Measurements from ENCODE around the gene TMEM72.

Gene TMEM72

DNA sequence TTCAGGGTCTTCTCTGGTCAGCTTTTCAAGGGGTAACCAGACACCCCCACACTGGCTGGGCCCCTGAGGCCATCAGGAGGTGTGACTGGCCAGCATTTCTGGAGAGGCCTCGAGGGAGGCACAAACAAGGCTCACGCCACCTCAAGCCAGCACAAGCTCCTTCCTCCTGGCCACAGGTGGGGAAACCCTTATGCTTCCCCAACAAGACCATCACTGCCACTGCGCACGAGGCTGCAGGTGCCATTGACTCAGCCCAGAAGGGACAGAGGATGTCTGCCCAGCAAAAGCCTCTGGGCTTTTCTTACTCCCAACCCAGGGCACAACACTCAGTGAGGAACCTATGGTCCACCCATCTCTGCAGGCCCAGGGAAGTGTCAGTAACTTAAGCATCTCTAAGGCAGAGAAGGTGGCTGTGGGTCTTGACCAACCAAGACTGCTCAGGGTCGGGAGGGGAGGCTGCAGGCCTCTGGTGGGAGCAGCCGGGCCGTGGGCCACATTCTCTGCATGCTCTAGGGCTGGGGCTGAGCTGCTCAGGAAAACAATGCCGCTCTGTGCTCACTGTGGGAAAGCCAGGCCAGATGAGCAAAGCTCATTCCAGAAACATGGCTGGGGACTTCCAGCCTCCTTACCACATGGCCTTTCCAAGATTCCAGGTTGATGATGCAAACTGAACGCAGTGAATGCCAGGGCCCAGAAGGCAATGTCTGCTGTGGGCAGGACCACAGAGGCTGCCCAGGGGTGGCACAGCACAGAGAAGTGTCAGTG is 24.2 kb downstream of the TMEM72 start:
- Histone ChIP-seq H3K27me3 (ENCODE audit: control insufficient read depth in 1 of 2, insufficient read depth in 2 of 2, low read length in 2 of 2) (no peaks in the 10 kb centered on the region), H3K4me1 (ENCODE audit: control insufficient read depth, insufficient read depth, low read length) (peaks cover 25% of the 10 kb centered on the region), H3K27ac (ENCODE audit: low read length) (no peak overlapping the region), H3K36me3 (ENCODE audit: control insufficient read depth in 2 of 2, insufficient read depth in 2 of 2, low read length in 2 of 2) (no peaks in the 10 kb centered on the region), H3K9me3 (ENCODE audit: control insufficient read depth in 2 of 2, low read length in 2 of 2) (no peaks in the 10 kb centered on the region), H3K4me3 (ENCODE audit: low read length in 2 of 2) (no peak overlapping the region), H3K9ac (ENCODE audit: low read length in 2 of 2) (no peak overlapping the region)

DNA sequence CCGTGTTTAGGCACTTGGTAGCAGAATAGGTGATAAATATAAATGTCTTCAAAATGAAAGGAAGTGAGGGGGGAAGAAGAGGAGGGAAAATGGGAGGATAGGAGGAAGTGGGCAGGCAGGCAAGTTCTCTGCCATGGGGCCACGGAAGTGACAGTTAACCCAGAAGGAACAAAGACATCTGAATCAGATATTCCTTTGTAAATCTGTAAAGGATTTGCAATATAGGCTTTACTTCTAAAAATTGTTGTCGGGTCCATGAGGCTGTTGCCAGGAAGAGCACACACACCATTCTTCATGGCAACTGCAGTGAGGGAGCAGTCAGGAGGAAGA is 24.8 kb downstream of the TMEM72 start:
- H3K27me3 ChIP-seq (ENCODE audit: control insufficient read depth in 1 of 2, insufficient read depth in 2 of 2, low read length in 2 of 2): no peaks in the 10 kb centered on the region
- H3K9me3 ChIP-seq (ENCODE audit: control insufficient read depth in 2 of 2, low read length in 2 of 2): no peaks in the 10 kb centered on the region
- no peak overlapping the region for H3K27ac ChIP-seq (ENCODE audit: low read length)
- no peaks in the 10 kb centered on the region for H3K36me3 ChIP-seq (ENCODE audit: control insufficient read depth in 2 of 2, insufficient read depth in 2 of 2, low read length in 2 of 2)
- H3K4me1 ChIP-seq (ENCODE audit: control insufficient read depth, insufficient read depth, low read length): peaks cover 25% of the 10 kb centered on the region
- H3K4me3 ChIP-seq (ENCODE audit: low read length in 2 of 2): no peak overlapping the region
- H3K9ac ChIP-seq (ENCODE audit: low read length in 2 of 2): no peak overlapping the region

DNA sequence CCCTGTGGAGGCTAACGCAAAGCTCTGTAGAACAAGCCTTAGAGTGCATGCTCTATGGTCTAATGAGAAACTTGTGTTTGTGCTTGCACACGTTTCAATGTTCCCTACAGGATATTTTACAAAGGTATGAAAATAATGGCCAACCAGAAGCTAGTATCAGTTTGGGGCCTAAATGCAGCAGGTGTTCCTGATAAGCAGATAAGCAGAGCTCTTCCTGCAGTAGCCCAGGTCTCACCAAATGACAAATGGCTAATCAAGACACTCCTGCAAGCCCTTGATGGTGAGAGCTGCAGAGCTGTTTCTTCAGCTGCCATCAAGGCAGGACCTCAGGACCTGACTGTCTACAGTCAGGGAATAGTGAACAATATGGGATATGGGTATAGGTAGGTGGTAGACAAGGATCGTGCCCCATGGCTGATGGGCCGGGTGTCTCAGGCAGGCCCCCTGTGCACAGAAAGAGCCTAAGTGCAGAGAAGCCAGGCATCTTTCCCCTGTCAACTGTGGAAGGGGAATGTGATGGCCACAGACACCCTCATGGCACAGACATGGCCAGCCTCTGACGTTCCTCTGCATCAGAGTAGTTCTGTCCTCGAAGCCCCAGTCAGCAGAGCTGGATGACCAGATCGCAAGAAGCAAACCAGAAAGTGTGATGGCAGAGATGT is 25.3 kb downstream of the TMEM72 start:
- H3K4me3 ChIP-seq (ENCODE audit: low read length in 2 of 2): no peak overlapping the region

DNA sequence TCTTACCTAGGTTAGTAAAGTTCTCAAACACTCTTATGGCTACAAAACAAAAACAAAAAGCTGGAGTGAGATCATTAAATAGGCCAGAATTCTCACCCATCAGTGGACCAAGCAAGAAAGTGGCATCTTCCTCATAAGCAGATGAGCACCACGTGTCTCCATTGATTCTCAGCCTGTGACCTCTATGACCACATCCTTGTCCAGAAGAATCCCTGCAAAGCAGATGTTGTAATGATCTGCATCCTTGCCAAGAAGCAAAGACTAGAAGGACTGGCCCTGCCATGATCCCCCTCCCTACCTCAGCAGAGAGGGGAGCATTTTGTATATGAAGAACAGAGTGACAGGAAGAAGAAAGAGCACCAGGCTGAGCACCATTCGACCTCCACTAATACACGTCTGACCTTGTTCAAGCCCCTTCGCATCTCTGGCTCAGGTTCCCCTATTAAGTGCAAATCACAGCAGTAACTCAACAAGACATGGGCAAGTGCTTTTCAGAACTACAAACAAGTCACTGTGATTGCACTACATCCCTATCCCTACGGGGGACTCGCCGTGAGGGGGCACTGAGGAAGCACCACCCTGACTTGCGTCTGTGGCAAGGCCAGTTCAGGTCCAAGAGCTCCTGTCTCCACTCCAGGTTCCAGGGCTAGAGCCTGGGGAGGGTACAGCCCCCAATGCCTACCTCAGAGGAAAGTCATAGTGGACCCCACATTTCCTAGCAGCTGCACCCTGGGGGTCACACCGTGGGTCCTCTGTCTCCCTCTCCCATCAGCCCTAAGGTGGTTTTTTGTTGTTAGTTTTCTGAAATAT is 26.3 kb downstream of the TMEM72 start:
- peaks cover 23% of the 10 kb centered on the region for H3K4me1 ChIP-seq (ENCODE audit: control insufficient read depth, insufficient read depth, low read length)
- H3K4me3 ChIP-seq (ENCODE audit: low read length in 2 of 2): no peak overlapping the region
- H3K27ac ChIP-seq (ENCODE audit: low read length): no peak overlapping the region
- no peaks in the 10 kb centered on the region for H3K36me3 ChIP-seq (ENCODE audit: control insufficient read depth in 2 of 2, insufficient read depth in 2 of 2, low read length in 2 of 2)
- no peak overlapping the region for H3K9ac ChIP-seq (ENCODE audit: low read length in 2 of 2)
- H3K27me3 ChIP-seq (ENCODE audit: control insufficient read depth in 1 of 2, insufficient read depth in 2 of 2, low read length in 2 of 2): no peaks in the 10 kb centered on the region
- H3K9me3 ChIP-seq (ENCODE audit: control insufficient read depth in 2 of 2, low read length in 2 of 2): no peaks in the 10 kb centered on the region

More for the DNA sequence above, 25.3 kb downstream of the TMEM72 start:
- H3K4me1 ChIP-seq (ENCODE audit: control insufficient read depth, insufficient read depth, low read length): peaks cover 25% of the 10 kb centered on the region
- H3K27ac ChIP-seq (ENCODE audit: low read length): no peak overlapping the region
- H3K9me3 ChIP-seq (ENCODE audit: control insufficient read depth in 2 of 2, low read length in 2 of 2): no peaks in the 10 kb centered on the region
- no peaks in the 10 kb centered on the region for H3K36me3 ChIP-seq (ENCODE audit: control insufficient read depth in 2 of 2, insufficient read depth in 2 of 2, low read length in 2 of 2)
- H3K27me3 ChIP-seq (ENCODE audit: control insufficient read depth in 1 of 2, insufficient read depth in 2 of 2, low read length in 2 of 2): no peaks in the 10 kb centered on the region
- no peak overlapping the region for H3K9ac ChIP-seq (ENCODE audit: low read length in 2 of 2)

DNA sequence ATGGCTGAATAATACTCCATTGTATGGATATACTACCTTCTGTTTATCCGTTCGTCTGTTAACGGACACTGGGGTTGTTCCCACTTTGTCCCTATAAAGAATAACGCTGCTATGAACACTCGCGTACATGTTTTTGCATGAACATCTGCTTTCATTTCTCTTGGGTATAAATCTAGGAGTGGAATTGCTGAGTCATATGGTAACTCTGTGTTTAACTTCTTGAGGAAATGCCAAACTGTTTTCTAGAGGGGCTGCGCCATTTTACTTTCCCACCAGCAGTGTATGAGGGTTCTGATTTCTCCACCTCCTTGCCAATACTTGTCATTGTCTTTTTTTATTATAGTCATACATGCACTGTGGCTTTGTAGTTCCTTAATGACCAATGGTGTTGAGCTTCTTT is 27.8 kb downstream of the TMEM72 start:
- H3K9ac ChIP-seq (ENCODE audit: low read length in 2 of 2): no peak overlapping the region
- H3K9me3 ChIP-seq (ENCODE audit: control insufficient read depth in 2 of 2, low read length in 2 of 2): no peaks in the 10 kb centered on the region
- no peaks in the 10 kb centered on the region for H3K36me3 ChIP-seq (ENCODE audit: control insufficient read depth in 2 of 2, insufficient read depth in 2 of 2, low read length in 2 of 2)
- no peak overlapping the region for H3K4me3 ChIP-seq (ENCODE audit: low read length in 2 of 2)
- peaks cover 14% of the 10 kb centered on the region for H3K4me1 ChIP-seq (ENCODE audit: control insufficient read depth, insufficient read depth, low read length)
- no peak overlapping the region for H3K27ac ChIP-seq (ENCODE audit: low read length)
- no peaks in the 10 kb centered on the region for H3K27me3 ChIP-seq (ENCODE audit: control insufficient read depth in 1 of 2, insufficient read depth in 2 of 2, low read length in 2 of 2)

DNA sequence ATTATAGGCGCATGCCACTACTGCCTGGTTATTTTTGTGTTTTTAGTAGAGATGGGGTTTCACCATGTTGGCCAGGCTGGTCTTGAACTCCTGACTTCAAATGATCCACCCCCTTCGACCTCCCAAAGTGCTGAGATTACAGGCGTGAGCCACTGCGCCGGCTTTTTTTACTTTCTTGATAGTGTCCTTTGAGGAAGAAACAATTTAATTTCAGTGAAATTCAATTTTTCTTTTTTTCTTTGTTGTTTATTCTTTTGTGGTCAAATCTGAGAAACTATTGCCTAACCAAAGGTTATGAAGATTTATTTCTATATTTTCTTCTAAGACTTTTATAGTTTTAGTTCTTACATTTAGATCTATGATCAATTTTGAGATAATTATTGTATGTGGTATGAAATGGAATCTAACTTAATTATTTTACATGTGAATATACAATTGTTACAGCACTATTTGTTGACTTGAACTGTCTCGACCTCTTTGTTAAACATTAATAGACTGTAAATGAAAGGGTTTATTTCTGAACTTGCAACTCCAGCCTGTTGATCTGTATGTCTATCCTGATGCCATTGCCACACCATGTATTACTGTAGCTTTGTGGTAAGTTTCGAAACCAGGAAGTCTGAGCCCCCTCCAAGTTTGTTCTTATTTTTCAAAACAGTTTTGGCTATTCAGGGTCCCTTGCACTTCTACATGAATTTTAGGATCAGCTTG is 28.7 kb downstream of the TMEM72 start:
- H3K9me3 ChIP-seq (ENCODE audit: control insufficient read depth in 2 of 2, low read length in 2 of 2): no peaks in the 10 kb centered on the region
- H3K27ac ChIP-seq (ENCODE audit: low read length): no peak overlapping the region
- no peaks in the 10 kb centered on the region for H3K27me3 ChIP-seq (ENCODE audit: control insufficient read depth in 1 of 2, insufficient read depth in 2 of 2, low read length in 2 of 2)
- no peak overlapping the region for H3K4me3 ChIP-seq (ENCODE audit: low read length in 2 of 2)
- no peak overlapping the region for H3K9ac ChIP-seq (ENCODE audit: low read length in 2 of 2)
- no peaks in the 10 kb centered on the region for H3K36me3 ChIP-seq (ENCODE audit: control insufficient read depth in 2 of 2, insufficient read depth in 2 of 2, low read length in 2 of 2)
- peaks cover 14% of the 10 kb centered on the region for H3K4me1 ChIP-seq (ENCODE audit: control insufficient read depth, insufficient read depth, low read length)

DNA sequence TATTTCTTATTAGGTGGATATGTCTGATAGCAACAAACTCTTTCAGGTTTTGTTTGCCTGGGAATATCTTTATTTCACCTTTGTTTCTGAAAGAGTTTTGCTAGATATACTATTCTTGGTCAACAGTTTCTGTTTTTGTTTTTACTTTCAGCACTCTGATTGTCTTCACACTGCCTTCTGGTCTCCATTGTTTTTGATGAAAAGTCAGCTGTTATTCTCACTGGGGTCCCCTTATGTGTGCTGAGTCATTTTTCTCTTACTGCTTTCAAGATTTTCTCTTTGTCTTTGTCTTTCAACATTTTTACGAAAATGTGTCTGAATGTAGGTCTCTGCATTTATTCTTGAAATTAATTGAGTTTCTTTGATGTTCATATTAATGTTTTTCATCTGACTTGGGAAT is 33.2 kb downstream of the TMEM72 start:
- Histone ChIP-seq H3K36me3 (ENCODE audit: control insufficient read depth in 2 of 2, insufficient read depth in 2 of 2, low read length in 2 of 2) (no peaks in the 10 kb centered on the region), H3K9ac (ENCODE audit: low read length in 2 of 2) (no peak overlapping the region), H3K27ac (ENCODE audit: low read length) (no peak overlapping the region), H3K9me3 (ENCODE audit: control insufficient read depth in 2 of 2, low read length in 2 of 2) (no peaks in the 10 kb centered on the region), H3K4me3 (ENCODE audit: low read length in 2 of 2) (no peak overlapping the region), H3K27me3 (ENCODE audit: control insufficient read depth in 1 of 2, insufficient read depth in 2 of 2, low read length in 2 of 2) (no peaks in the 10 kb centered on the region), H3K4me1 (ENCODE audit: control insufficient read depth, insufficient read depth, low read length) (no peaks in the 10 kb centered on the region)

DNA sequence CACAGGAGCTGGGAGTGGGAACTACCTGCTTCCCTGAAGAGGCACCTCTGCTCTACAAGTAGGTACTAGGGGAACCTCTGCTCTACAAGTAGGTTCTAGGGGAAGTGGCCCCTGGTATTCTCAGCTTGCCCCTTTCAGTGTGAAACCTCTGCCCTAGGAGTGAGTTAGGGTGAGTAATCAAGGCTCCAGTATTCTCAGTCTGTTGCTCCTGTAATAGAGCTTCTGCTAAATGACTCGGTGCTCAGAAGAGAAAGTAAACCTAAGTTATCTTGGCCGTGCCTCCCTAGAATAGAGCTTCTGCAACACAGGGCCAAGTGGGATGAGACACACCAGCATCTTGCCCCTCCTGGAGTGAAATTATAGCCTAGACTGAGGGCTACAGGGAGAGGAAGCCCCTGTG is 35.1 kb downstream of the TMEM72 start:
- Histone ChIP-seq H3K36me3 (ENCODE audit: control insufficient read depth in 2 of 2, insufficient read depth in 2 of 2, low read length in 2 of 2) (no peaks in the 10 kb centered on the region), H3K4me1 (ENCODE audit: control insufficient read depth, insufficient read depth, low read length) (peaks cover 13% of the 10 kb centered on the region), H3K9me3 (ENCODE audit: control insufficient read depth in 2 of 2, low read length in 2 of 2) (no peaks in the 10 kb centered on the region), H3K27me3 (ENCODE audit: control insufficient read depth in 1 of 2, insufficient read depth in 2 of 2, low read length in 2 of 2) (no peaks in the 10 kb centered on the region), H3K4me3 (ENCODE audit: low read length in 2 of 2) (no peak overlapping the region), H3K9ac (ENCODE audit: low read length in 2 of 2) (no peak overlapping the region), H3K27ac (ENCODE audit: low read length) (no peak overlapping the region)

DNA sequence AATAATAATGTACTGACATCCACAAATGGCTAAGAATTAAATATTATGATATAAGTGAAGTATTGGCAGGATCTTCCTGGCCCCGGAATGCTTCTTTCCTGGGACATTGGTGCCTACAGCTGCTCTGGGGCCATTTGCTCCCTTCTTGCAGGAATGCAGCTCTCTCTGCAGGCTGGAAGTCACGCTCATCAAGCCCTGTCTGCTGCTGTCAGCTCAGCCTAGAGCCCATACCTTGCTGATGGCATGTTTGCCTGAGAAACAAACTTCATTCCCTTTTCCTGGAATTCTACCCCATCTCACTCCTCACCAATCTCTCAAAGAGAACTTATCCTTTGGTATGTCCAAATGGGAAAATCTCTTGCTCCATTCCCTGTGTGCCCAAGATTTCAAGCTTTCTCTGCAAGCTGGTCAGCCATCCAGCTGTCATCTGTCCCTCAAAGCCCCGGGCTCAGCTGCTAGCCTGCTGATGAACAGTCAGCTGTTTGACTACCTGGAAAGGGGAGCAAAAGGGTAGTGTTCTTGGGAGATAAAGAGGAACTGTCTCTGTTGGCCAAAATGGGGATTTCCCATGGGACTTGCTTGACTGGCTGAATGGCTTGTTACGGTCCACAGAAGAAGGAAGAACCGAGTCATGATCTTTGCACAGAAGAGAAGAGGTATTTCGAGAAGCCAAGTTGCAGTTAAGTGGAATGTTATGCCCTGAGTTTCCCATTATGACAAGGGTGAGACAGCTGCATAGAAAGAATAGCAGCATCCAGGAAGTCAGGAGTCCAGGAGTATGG is 36.4 kb downstream of the TMEM72 start:
- Histone ChIP-seq H3K36me3 (ENCODE audit: control insufficient read depth in 2 of 2, insufficient read depth in 2 of 2, low read length in 2 of 2) (no peaks in the 10 kb centered on the region), H3K4me3 (ENCODE audit: low read length in 2 of 2) (no peak overlapping the region), H3K27me3 (ENCODE audit: control insufficient read depth in 1 of 2, insufficient read depth in 2 of 2, low read length in 2 of 2) (no peaks in the 10 kb centered on the region), H3K27ac (ENCODE audit: low read length) (no peak overlapping the region), H3K9me3 (ENCODE audit: control insufficient read depth in 2 of 2, low read length in 2 of 2) (no peaks in the 10 kb centered on the region), H3K9ac (ENCODE audit: low read length in 2 of 2) (no peak overlapping the region), H3K4me1 (ENCODE audit: control insufficient read depth, insufficient read depth, low read length) (peaks cover 13% of the 10 kb centered on the region)

DNA sequence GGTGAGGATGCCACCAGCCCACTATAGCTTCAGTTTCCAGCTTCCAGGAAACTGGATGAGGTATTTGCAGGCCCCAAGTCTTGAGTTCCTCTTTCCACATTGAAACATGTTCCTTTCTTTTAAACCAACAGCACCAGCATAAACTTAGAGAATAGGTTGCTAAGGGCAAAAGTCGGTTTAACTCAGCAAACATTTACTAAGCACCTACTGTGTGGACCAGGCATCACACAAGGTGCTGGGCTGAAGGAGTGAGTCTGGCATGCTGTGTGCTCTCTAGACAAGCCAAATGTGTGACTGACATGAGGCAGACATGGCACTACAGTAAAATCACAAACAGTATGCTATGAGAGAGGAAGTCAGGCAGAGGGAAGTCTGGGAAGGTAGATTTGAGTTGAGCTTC is 37.5 kb downstream of the TMEM72 start:
- H3K9ac ChIP-seq (ENCODE audit: low read length in 2 of 2): no peak overlapping the region
- no peak overlapping the region for H3K27ac ChIP-seq (ENCODE audit: low read length)
- H3K4me1 ChIP-seq (ENCODE audit: control insufficient read depth, insufficient read depth, low read length): peaks cover 13% of the 10 kb centered on the region

More for the DNA sequence above, 37.5 kb downstream of the TMEM72 start:
- no peaks in the 10 kb centered on the region for H3K36me3 ChIP-seq (ENCODE audit: control insufficient read depth in 2 of 2, insufficient read depth in 2 of 2, low read length in 2 of 2)
- no peak overlapping the region for H3K4me3 ChIP-seq (ENCODE audit: low read length in 2 of 2)
- H3K27me3 ChIP-seq (ENCODE audit: control insufficient read depth in 1 of 2, insufficient read depth in 2 of 2, low read length in 2 of 2): no peaks in the 10 kb centered on the region
- H3K9me3 ChIP-seq (ENCODE audit: control insufficient read depth in 2 of 2, low read length in 2 of 2): no peaks in the 10 kb centered on the region

Measured in stomach smooth muscle (tissue), 2 donors.